Liver (tissue), 3 donors: ENCODE data around the gene CNTN2.
A peak's percentile ranks its signal among the peaks of the same experiment; 100 is the strongest.

Experiments
- CTCF ChIP-seq: fragments of 150-350 bp; IDR thresholded peaks from 2 replicates; pipeline ENCODE4 v1.5.1; 2017; ENCODE audit warnings: improper control_type of control experiment, low read depth, low read length; ENCODE audit not compliant: missing input control
- EGR1 ChIP-seq, 2 donors: IDR thresholded peaks; 2 replicates each; pipeline ENCODE4 v1.6.1; 2016 to 2018; ENCODE audit warnings: antibody characterized with exemption in 2 of 2, low read depth in 2 of 2
- GABPA ChIP-seq, 2 donors: IDR thresholded peaks in 1 of 2; conservative IDR thresholded peaks in 1 of 2; 2 replicates each; pipeline ENCODE4 v1.6.1; 2016; ENCODE audit warnings: antibody characterized with exemption in 2 of 2, mild to moderate bottlenecking in 1 of 2, moderate library complexity in 1 of 2
- JUND ChIP-seq, 2 donors: IDR thresholded peaks; 2 replicates each; pipeline ENCODE4 v1.6.1; 2016; ENCODE audit warnings: antibody characterized with exemption in 2 of 2
- NR2F2 ChIP-seq: IDR thresholded peaks from 2 replicates; pipeline ENCODE4 v1.6.1; 2016; ENCODE audit warnings: antibody characterized with exemption
- RAD21 ChIP-seq, 2 donors: IDR thresholded peaks; 2 replicates each; pipeline ENCODE4 v1.6.1; 2016; ENCODE audit warnings: antibody characterized with exemption in 2 of 2, mild to moderate bottlenecking in 2 of 2
- RXRA ChIP-seq, 2 donors: IDR thresholded peaks; 2 replicates each; pipeline ENCODE4 v1.6.1; 2017 to 2018; ENCODE audit warnings: antibody characterized with exemption in 2 of 2, mild to moderate bottlenecking in 1 of 2
- SP1 ChIP-seq: IDR thresholded peaks from 2 replicates; pipeline ENCODE4 v1.6.1; 2018; ENCODE audit warnings: antibody characterized with exemption, mild to moderate bottlenecking
- TAF1 ChIP-seq: conservative IDR thresholded peaks from 2 replicates; pipeline ENCODE4 v1.6.1; 2016; ENCODE audit warnings: antibody characterized with exemption, mild to moderate bottlenecking
- YY1 ChIP-seq: IDR thresholded peaks from 2 replicates; pipeline ENCODE4 v1.6.1; 2016; ENCODE audit warnings: antibody characterized with exemption, mild to moderate bottlenecking
- TF ChIP-seq, protein P1 (sequence below): IDR thresholded peaks from 2 replicates; pipeline ENCODE4 v1.6.1; 2016; ENCODE audit warnings: antibody characterized with exemption
- TF ChIP-seq, protein P2 (sequence below): IDR thresholded peaks from 2 replicates; pipeline ENCODE4 v1.6.1; 2016; ENCODE audit warnings: antibody characterized with exemption, mild to moderate bottlenecking
- donor health status: healthy.
- donor health status: healthy.

DNA sequence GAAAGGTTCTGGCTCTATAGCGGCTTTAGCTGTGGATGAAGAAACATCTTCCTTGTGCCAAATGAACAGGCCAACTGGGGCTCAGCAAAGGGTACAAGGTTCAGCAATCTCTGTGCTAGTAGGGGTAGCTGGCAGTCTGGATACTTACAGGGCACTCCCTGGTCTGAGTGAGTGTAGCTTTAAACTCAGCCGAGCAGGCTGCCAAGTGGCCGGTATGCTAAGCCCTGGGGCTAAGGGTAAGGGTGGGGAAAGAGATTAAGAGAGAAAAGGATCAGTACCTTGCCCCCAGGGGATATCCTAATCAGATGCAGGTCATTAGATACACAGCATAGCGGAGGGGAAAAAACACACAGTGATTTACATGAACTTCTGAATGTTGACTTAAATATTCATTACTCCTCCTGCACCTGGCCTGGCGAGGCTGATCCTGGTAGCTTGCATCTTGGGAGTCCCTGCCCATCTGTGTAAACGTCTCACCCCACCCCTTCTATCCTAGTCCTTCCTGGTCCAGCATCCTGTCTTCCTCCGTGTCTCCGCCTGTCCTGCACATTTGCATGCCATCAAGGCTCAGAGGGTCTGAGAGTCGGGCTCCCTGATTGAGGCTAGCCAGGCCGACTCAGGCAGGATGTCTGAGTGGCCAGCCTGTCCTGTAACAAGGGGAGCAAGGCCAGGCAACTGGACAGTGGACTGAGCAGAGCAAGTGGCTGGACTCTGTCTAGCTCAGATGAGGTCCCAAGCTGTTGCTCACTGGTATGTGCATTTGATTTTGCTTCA lies 39.5 kb upstream of the CNTN2 start:
- TF ChIP-seq JUND (IDR thresholded peaks at IDR 0.05) (peak; percentile 66 to 84), EGR1 (IDR thresholded peaks at IDR 0.05; ENCODE audit: low read depth in 2 of 2) (no peak), CTCF (no peak), RXRA (IDR thresholded peaks at IDR 0.05) (peak; percentile 89), RAD21 (IDR thresholded peaks at IDR 0.05) (peak; percentile 27 to 58), YY1 (no peak), SP1 (peak; percentile 95), TAF1 (no peak), GABPA (IDR thresholded peaks at IDR 0.05 in 1 of 2, conservative IDR thresholded peaks at IDR 0.05 in 1 of 2) (no peak), NR2F2 (peak; percentile 43)
- TF ChIP-seq, protein P1, sequence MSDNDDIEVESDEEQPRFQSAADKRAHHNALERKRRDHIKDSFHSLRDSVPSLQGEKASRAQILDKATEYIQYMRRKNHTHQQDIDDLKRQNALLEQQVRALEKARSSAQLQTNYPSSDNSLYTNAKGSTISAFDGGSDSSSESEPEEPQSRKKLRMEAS, result peak; percentile 90
- TF ChIP-seq, protein P2, sequence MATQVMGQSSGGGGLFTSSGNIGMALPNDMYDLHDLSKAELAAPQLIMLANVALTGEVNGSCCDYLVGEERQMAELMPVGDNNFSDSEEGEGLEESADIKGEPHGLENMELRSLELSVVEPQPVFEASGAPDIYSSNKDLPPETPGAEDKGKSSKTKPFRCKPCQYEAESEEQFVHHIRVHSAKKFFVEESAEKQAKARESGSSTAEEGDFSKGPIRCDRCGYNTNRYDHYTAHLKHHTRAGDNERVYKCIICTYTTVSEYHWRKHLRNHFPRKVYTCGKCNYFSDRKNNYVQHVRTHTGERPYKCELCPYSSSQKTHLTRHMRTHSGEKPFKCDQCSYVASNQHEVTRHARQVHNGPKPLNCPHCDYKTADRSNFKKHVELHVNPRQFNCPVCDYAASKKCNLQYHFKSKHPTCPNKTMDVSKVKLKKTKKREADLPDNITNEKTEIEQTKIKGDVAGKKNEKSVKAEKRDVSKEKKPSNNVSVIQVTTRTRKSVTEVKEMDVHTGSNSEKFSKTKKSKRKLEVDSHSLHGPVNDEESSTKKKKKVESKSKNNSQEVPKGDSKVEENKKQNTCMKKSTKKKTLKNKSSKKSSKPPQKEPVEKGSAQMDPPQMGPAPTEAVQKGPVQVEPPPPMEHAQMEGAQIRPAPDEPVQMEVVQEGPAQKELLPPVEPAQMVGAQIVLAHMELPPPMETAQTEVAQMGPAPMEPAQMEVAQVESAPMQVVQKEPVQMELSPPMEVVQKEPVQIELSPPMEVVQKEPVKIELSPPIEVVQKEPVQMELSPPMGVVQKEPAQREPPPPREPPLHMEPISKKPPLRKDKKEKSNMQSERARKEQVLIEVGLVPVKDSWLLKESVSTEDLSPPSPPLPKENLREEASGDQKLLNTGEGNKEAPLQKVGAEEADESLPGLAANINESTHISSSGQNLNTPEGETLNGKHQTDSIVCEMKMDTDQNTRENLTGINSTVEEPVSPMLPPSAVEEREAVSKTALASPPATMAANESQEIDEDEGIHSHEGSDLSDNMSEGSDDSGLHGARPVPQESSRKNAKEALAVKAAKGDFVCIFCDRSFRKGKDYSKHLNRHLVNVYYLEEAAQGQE, result peak; percentile 32
